Stimulated activated CD4-positive, alpha-beta T cell treated with anti-CD3 and anti-CD28 coated beads, Interleukin-1b, Interleukin-23, amount 100 ng/mL, for 24 hours (primary cell): Measurements from ENCODE around the gene MIB2.
A peak's percentile ranks its signal among the peaks of the same experiment; 100 is the strongest.

Source experiments
- DNase-seq, 4 experiments: peaks; one replicate each; pipeline ENCODE4 v3.0.0-alpha.2; 2020; ENCODE audit warnings: low read depth in 4 of 4, low spot score in 1 of 4

The MIB2 gene

DNA sequence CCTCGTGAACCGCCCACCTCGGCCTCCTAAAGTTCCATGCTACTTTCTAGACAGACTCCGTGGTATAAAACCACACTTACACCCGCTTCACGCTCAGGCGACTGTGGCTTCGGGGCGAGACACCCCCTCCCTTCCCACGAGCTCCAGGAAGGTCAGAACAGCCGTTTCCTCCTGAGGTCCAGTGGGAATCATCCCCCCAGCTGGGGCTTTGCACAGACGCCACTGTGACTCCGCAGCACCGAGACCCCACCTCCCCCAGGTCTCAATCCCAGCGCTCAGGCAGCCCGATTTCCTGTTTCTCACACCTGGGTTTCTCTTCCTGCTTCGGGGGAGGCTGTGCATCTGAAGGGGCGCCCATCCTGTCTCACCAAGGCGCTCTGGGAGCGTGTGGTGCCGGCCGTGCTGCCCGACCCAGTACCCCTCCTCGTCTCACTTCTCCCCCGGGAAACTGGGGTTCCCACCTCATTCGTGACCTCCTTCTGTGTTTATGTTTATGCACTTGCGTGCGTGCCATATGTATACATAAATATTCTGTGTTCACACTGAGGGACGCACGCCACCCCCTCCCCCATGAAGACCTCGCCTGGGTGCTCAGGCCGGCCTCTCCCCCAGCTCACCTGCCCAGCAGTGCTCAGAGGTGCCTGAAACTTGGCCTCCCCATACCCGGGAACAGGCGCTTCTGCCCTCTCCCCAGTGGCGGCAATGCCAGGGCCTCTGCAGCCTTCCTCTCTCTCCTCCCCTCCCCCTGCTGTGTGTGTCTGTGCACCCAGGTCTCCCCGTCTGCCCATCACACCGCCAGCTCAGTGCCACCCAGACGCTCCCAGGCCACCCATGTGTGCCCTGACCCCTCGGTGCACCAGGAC lies 62.6 kb downstream of the MIB2 start:
- DNase-seq: peak in 3 of 4 experiments; percentile 25 to 30 (median 27)

DNA sequence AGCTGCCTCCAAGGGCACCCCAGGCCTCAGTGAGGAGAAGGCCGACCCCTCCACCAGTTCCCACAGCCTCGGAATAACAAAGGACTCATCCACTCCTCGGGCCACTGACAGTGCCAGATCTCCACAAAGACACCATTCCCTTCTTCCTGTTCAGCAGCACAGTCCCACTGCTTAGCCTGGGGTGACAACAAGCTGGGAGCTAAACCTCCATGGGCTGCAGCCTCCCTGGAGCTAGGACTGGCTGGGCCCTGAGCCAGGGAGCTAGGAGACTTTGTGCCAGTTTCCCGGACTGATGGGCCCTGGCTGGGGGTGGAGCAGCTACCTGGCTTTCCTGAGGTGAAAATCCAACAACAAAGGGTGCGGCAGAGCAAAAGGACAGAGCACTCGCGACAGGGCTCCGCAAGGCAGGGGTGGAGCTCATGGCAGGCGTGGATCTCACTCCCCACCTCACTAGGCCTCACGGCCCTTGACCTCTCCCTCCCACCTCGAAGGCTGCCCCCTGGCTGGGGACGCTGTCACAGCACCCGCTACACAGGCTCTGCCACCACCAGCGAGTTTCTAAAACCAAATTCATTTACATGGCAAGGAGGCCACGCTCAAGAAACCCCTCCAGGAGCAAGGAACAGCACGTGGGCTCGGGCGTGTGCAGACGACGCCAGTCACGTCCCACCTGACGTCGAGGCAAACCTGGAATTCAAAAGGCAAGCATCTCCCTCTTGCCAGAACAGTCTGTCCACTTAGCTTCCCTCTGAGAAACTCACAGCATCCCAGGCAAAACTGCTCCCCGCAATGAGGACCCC lies 63.5 kb downstream of the MIB2 start:
- DNase-seq: peak in 2 of 4 experiments; percentile 39 to 48
